Mesenchymal stem cell (in vitro differentiated cells and primary cell): ENCODE measurements around the gene FHOD1.

Experiments
- DNase-seq: peaks from one replicate; pipeline ENCODE4 v3.0.0-alpha.2; 2013
- H2AFZ ChIP-seq: one replicate; pipeline ENCODE4 v1.6.1; 2013; ENCODE audit warnings: low read depth, mild to moderate bottlenecking, control low read depth, inconsistent platforms, low read length, moderate library complexity
- H2AK5ac ChIP-seq: 2 replicates; pipeline ENCODE4 v1.6.1; 2013; ENCODE audit warnings: low read length, moderate library complexity, mild to moderate bottlenecking, inconsistent platforms; ENCODE audit not compliant: severe bottlenecking
- H2BK120ac ChIP-seq: one replicate; pipeline ENCODE4 v1.6.1; 2013; ENCODE audit warnings: low read depth, mild to moderate bottlenecking, inconsistent platforms, low read length, moderate library complexity
- H2BK12ac ChIP-seq, 2 experiments: one replicate each; pipeline ENCODE4 v1.6.1; 2013; ENCODE audit warnings: inconsistent platforms in 2 of 2, low read length in 2 of 2, mild to moderate bottlenecking in 2 of 2, moderate library complexity in 2 of 2, control low read depth in 1 of 2
- H2BK15ac ChIP-seq: one replicate; pipeline ENCODE4 v1.6.1; 2013; ENCODE audit warnings: mild to moderate bottlenecking, low read depth, inconsistent platforms; ENCODE audit not compliant: poor library complexity, severe bottlenecking
- H2BK5ac ChIP-seq: 2 replicates; pipeline ENCODE4 v1.6.1; 2013; ENCODE audit warnings: low read depth, mild to moderate bottlenecking, low read length, control low read depth, inconsistent platforms; ENCODE audit not compliant: poor library complexity, severe bottlenecking
- H3K14ac ChIP-seq, 2 experiments: one replicate each; pipeline ENCODE4 v1.6.1; 2013; ENCODE audit warnings: inconsistent platforms in 2 of 2, low read length in 2 of 2, control low read depth in 1 of 2, mild to moderate bottlenecking in 1 of 2, moderate library complexity in 1 of 2
- H3K18ac ChIP-seq, 2 experiments: one replicate each; pipeline ENCODE4 v1.6.1; 2013; ENCODE audit warnings: inconsistent platforms in 2 of 2, low read length in 2 of 2, control low read depth in 1 of 2, low read depth in 1 of 2, mild to moderate bottlenecking in 1 of 2
- H3K23ac ChIP-seq, 2 experiments: one replicate each; pipeline ENCODE4 v1.6.1; 2013; ENCODE audit warnings: inconsistent platforms in 2 of 2, low read length in 2 of 2, mild to moderate bottlenecking in 2 of 2, moderate library complexity in 2 of 2, control low read depth in 1 of 2
- H3K27ac ChIP-seq: 2 replicates; pipeline ENCODE4 v1.5.1; 2013; ENCODE audit warnings: mild to moderate bottlenecking, moderate library complexity, low read length, control low read depth, inconsistent platforms; ENCODE audit not compliant: poor library complexity, severe bottlenecking
- H3K27me3 ChIP-seq, 2 experiments: 2 replicates each; pipeline versions ENCODE4 v1.6.1 to v1.7.0; 2013; ENCODE audit warnings: low read length in 2 of 2, mild to moderate bottlenecking in 2 of 2, moderate library complexity in 2 of 2, control low read depth in 1 of 2, inconsistent platforms in 1 of 2; ENCODE audit not compliant: control insufficient read depth in 1 of 2, insufficient read depth in 1 of 2
- H3K36me3 ChIP-seq, 2 experiments: 2 replicates each; pipeline versions ENCODE4 v1.6.1 to v1.7.0; 2013; ENCODE audit warnings: low read length in 2 of 2, control low read depth in 1 of 2, inconsistent platforms in 1 of 2, low read depth in 1 of 2, mild to moderate bottlenecking in 1 of 2; ENCODE audit not compliant: insufficient read depth in 2 of 2, control insufficient read depth in 1 of 2
- H3K4ac ChIP-seq, 2 experiments: one replicate each; pipeline ENCODE4 v1.6.1; 2013; ENCODE audit warnings: inconsistent platforms in 2 of 2, low read length in 2 of 2, mild to moderate bottlenecking in 2 of 2, moderate library complexity in 2 of 2, control low read depth in 1 of 2, low read depth in 1 of 2
- H3K4me1 ChIP-seq: 2 replicates; pipeline ENCODE4 v1.6.1; 2013; ENCODE audit warnings: low read depth, low read length, control low read depth; ENCODE audit not compliant: control insufficient read depth, insufficient read depth
- H3K4me2 ChIP-seq: 2 replicates; pipeline ENCODE4 v1.6.1; 2013; ENCODE audit warnings: low read length, mild to moderate bottlenecking, inconsistent platforms; ENCODE audit not compliant: poor library complexity, severe bottlenecking
- H3K4me3 ChIP-seq, 2 experiments: 2 replicates each; pipeline versions ENCODE4 v1.5.1 to v1.7.0; 2013; ENCODE audit warnings: low read length in 2 of 2, mild to moderate bottlenecking in 2 of 2, control low read depth in 1 of 2, low read depth in 1 of 2; ENCODE audit not compliant: insufficient read depth in 1 of 2
- H3K79me1 ChIP-seq: replicated peaks from 2 replicates; pipeline ENCODE4 v1.6.1; 2013; ENCODE audit warnings: mild to moderate bottlenecking, control low read depth, low read length, inconsistent platforms; ENCODE audit not compliant: poor library complexity, severe bottlenecking
- H3K9ac ChIP-seq: 2 replicates; pipeline ENCODE4 v1.7.0; 2013; ENCODE audit warnings: mild to moderate bottlenecking, low read length, moderate library complexity
- H3K9me3 ChIP-seq: 2 replicates; pipeline ENCODE4 v1.7.0; 2013; ENCODE audit warnings: mild to moderate bottlenecking, low read length; ENCODE audit not compliant: control insufficient read depth
- H4K8ac ChIP-seq: one replicate; pipeline ENCODE4 v1.6.1; 2013; ENCODE audit warnings: inconsistent platforms, mild to moderate bottlenecking, low read length, moderate library complexity
- H4K91ac ChIP-seq: one replicate; pipeline ENCODE4 v1.6.1; 2013; ENCODE audit warnings: mild to moderate bottlenecking, low read length, inconsistent platforms
- WGBS: methylation state at CpG from one replicate; pipeline ENCODE4 v1.1.7; 2013; ENCODE audit warnings: mixed read lengths; 5-methylcytosine and 5-hydroxymethylcytosine counted together

The FHOD1 gene

DNA sequence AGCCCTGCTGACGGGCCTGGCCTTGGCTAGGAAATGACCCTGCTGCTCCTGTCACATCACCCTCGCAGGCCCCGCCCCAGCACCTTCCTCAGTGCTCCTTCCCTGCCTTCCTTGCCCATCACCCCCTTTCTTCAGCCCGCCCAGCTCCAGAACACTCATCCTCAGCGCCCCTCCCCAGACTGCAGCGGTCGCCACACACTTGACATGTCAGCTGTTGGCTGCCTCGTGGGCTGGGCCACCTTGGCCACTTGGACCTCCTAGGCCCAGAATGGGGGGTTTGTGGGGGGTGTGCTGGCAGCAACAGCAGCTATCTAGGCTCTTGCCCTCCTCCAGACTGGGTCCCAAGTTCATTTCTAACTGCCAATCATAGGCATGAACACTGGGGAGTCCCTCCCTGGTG is 37.7 kb downstream of the FHOD1 start:
- no peaks in the 10 kb centered on the region for H3K27me3 ChIP-seq
- H3K79me1 ChIP-seq, result no peaks in the 10 kb centered on the region
- H3K36me3 ChIP-seq, result peaks cover 17 to 19% of the 10 kb centered on the region in 2 experiments
- no peak for DNase-seq
- H3K4me3 ChIP-seq, result no peak overlapping the region
- H4K91ac ChIP-seq, result no peak overlapping the region
- H2BK12ac ChIP-seq, result no peak overlapping the region
- no peak overlapping the region for H3K18ac ChIP-seq
- H3K9me3 ChIP-seq, result no peaks in the 10 kb centered on the region
- H2AK5ac ChIP-seq, result no peak overlapping the region
- H2AFZ ChIP-seq, result no peak overlapping the region
- H3K27ac ChIP-seq, result no peak overlapping the region
- H3K4me1 ChIP-seq, result peaks cover 21% of the 10 kb centered on the region
- H2BK120ac ChIP-seq, result no peak overlapping the region
- H3K14ac ChIP-seq, result no peak overlapping the region
- H2BK5ac ChIP-seq, result no peak overlapping the region
- no peak overlapping the region for H3K4me2 ChIP-seq
- H3K23ac ChIP-seq, result no peak overlapping the region
- no peak overlapping the region for H3K9ac ChIP-seq
- no peak overlapping the region for H4K8ac ChIP-seq
- H3K4ac ChIP-seq, result no peak overlapping the region
- 98% methylated on average over 5 of the region's 8 CpGs for WGBS
- H2BK15ac ChIP-seq, result no peak overlapping the region

DNA sequence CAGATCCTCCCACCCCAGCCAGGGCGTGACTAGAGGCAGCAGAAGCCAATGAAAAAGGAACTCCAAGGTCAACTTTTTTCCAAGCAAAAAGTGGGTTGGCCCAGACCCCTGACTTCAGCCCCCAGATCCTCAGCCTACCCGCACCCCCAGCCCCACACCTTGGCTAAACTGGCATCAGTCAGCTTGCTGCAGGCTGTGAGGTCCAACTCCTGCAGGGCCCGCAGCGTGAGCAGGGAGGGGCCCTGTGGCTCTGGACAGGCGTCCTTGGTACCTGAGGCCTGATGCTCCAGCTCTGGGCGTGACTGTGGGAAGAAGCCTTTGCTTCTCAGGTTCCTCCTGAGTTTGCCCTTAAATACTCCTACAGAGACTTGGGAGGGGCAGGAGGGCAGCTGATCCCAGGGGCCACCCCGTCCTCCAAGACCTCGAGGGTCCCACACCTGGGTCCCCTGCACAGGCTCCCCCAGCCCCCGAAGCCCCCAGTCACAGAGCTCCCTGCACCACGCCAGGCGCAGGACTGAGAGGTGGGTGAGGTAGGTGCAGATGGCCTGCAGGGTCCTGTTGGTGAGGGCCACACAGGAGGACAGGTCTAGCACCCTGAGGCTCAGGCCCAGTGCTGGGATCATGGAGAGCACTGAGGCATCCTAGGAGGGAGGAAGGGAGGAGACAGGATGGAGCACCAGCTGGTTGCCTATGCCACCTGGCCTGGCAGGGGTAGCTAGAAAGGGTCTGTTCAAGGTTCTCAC is 39.0 kb downstream of the FHOD1 start:
- H3K14ac ChIP-seq, result peak overlapping the region in 1 of 2 experiments; percentile 30
- H2AK5ac ChIP-seq, result no peak overlapping the region
- H3K4me2 ChIP-seq, result no peak overlapping the region
- no peak overlapping the region for H4K8ac ChIP-seq
- H3K36me3 ChIP-seq, result peaks cover 19 to 29% of the 10 kb centered on the region in 2 experiments
- no peak overlapping the region for H2AFZ ChIP-seq
- H3K4me1 ChIP-seq, result peaks cover 27% of the 10 kb centered on the region
- no peak overlapping the region for H3K4ac ChIP-seq
- H3K27ac ChIP-seq, result no peak overlapping the region
- no peak overlapping the region for H2BK12ac ChIP-seq
- H4K91ac ChIP-seq, result peak overlapping the region; percentile 40
- peak overlapping the region; percentile 26 for H3K9ac ChIP-seq
- no peaks in the 10 kb centered on the region for H3K79me1 ChIP-seq
- DNase-seq, result no peak
- no peak overlapping the region for H3K23ac ChIP-seq
- no peaks in the 10 kb centered on the region for H3K27me3 ChIP-seq
- no peaks in the 10 kb centered on the region for H3K9me3 ChIP-seq
- WGBS, result 98% methylated on average over 11 of the region's 11 CpGs
- H2BK120ac ChIP-seq, result no peak overlapping the region
- H2BK5ac ChIP-seq, result no peak overlapping the region
- H3K4me3 ChIP-seq, result no peak overlapping the region
- no peak overlapping the region for H3K18ac ChIP-seq
- no peak overlapping the region for H2BK15ac ChIP-seq

DNA sequence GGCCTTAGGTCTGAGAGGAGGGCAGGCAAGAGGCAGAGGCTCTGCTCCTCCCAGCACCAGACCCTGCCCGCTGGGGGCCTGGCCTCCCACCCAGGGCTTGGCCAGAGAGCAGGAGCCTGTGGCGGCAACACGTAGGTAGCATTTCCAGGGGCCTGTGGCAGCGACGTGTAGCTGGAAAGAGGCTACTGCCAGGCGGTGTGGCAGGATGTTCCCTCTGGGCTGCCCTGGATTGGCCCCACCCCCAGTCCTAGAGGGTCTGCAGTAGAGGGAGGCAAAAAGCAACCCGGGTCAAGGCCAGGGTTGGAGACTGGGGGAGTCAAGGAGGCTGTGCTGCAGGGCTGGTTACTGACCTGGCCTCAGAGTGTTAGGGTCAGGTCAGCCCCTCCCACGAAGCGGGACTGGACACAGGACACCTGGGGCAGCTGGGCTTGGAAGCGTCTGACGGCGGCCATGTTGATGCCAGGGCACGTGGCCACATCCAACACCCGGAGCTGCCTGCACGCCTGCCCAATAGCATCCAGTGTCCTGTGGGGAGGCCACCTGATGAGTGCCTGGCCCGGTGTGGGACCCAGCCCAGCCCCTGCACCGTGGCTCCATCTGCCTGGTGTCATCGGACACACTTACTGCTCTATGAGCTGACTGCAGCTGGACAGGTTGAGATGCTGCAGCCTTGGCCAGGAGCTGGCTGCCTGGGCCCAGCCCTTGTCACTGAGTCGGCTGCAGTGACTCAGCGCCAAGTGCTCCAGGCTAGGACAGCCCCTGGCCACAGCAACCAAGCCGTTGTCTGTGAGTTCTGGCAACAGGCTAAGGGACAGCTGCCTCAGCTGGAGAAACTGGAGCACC is 39.8 kb downstream of the FHOD1 start:
- Histone ChIP-seq H3K14ac (peak overlapping the region in 1 of 2 experiments; percentile 30), H3K36me3 (peaks cover 19 to 38% of the 10 kb centered on the region in 2 experiments), H2AK5ac (no peak overlapping the region), H3K18ac (peak overlapping the region in 1 of 2 experiments; percentile 4), H3K4me2 (no peak overlapping the region), H3K9ac (peak overlapping the region; percentile 26), H3K79me1 (no peaks in the 10 kb centered on the region), H3K23ac (no peak overlapping the region), H2BK5ac (no peak overlapping the region), H3K27me3 (no peaks in the 10 kb centered on the region), H2BK12ac (peak overlapping the region in 1 of 2 experiments; percentile 37), H4K91ac (peak overlapping the region; percentile 40), H2AFZ (no peak overlapping the region), H2BK120ac (no peak overlapping the region), H3K4ac (no peak overlapping the region), H3K4me3 (no peak overlapping the region), H4K8ac (peak overlapping the region; percentile 46), H3K27ac (no peak overlapping the region), H3K9me3 (no peaks in the 10 kb centered on the region), H3K4me1 (peaks cover 23% of the 10 kb centered on the region), H2BK15ac (no peak overlapping the region)
- peak; percentile 56 for DNase-seq
- WGBS, result 79% methylated on average over 21 of the region's 21 CpGs

DNA sequence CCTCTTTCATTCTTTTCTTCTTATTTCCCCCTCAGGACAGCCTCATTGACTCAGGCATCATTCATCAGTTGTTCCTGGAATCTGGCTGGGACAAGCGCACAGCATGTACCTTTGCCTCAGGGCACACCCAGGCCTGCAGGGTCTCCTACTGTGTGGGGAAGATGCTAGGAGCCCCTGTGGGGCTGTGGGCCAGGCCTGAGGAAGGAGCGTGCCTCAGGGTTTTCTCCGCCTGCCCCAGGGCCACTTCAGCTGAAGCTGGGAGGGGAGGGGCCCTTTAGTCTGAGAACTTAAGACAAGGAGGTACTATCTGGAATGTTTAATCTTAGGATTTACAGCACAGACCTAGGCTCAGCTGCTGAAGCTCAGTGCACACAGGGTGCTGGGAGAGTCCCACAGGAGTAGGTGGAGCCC is 40.4 kb downstream of the FHOD1 start:
- no peak overlapping the region for H4K91ac ChIP-seq
- WGBS, result 91% methylated on average over 3 of the region's 3 CpGs
- no peak overlapping the region for H2BK5ac ChIP-seq

More for the DNA sequence above, 40.4 kb downstream of the FHOD1 start:
- no peak overlapping the region for H3K4ac ChIP-seq
- H2AFZ ChIP-seq, result no peak overlapping the region
- H3K18ac ChIP-seq, result no peak overlapping the region
- H3K27me3 ChIP-seq, result no peaks in the 10 kb centered on the region
- H2BK12ac ChIP-seq, result no peak overlapping the region
- H3K4me2 ChIP-seq, result no peak overlapping the region
- H3K4me1 ChIP-seq, result peaks cover 23% of the 10 kb centered on the region
- H3K9me3 ChIP-seq, result no peaks in the 10 kb centered on the region
- no peak overlapping the region for H2AK5ac ChIP-seq
- no peak overlapping the region for H3K4me3 ChIP-seq
- H2BK15ac ChIP-seq, result no peak overlapping the region
- no peak overlapping the region for H3K23ac ChIP-seq
- no peak overlapping the region for H3K14ac ChIP-seq
- no peaks in the 10 kb centered on the region for H3K79me1 ChIP-seq
- H3K9ac ChIP-seq, result no peak overlapping the region
- H3K27ac ChIP-seq, result no peak overlapping the region
- peak overlapping the region; percentile 5 for H4K8ac ChIP-seq
- DNase-seq, result no peak
- no peak overlapping the region for H2BK120ac ChIP-seq
- peaks cover 19 to 44% of the 10 kb centered on the region in 2 experiments for H3K36me3 ChIP-seq
